Ishikawa (cell line): ENCODE measurements around the gene DEPDC5.

Source experiments
- CEBPB ChIP-seq: IDR thresholded peaks from 2 replicates; pipeline ENCODE4 v1.6.1; 2012
- CREB1 ChIP-seq: IDR thresholded peaks from 2 replicates; pipeline ENCODE4 v1.6.1; 2012; ENCODE audit warnings: low read depth
- EGR1 ChIP-seq: IDR thresholded peaks from 2 replicates; pipeline ENCODE4 v1.6.1; 2012
- EP300 ChIP-seq: IDR thresholded peaks from 2 replicates; pipeline ENCODE4 v1.6.1; 2012; ENCODE audit warnings: borderline replicate concordance
- FOXM1 ChIP-seq: IDR thresholded peaks from 2 replicates; pipeline ENCODE4 v1.6.1; 2012; ENCODE audit warnings: low read depth, borderline replicate concordance
- NFIC ChIP-seq: IDR thresholded peaks from 2 replicates; pipeline ENCODE4 v1.6.1; 2012
- RAD21 ChIP-seq: IDR thresholded peaks from 2 replicates; pipeline ENCODE4 v1.6.1; 2012; ENCODE audit warnings: low read depth
- TAF1 ChIP-seq: IDR thresholded peaks from 2 replicates; pipeline ENCODE4 v1.6.1; 2012; ENCODE audit warnings: low read depth, mild to moderate bottlenecking
- TCF12 ChIP-seq: IDR thresholded peaks from 2 replicates; pipeline ENCODE4 v1.6.1; 2012; ENCODE audit warnings: low read depth
- TEAD4 ChIP-seq: IDR thresholded peaks from 2 replicates; pipeline ENCODE4 v1.6.1; 2012
- YY1 ChIP-seq: IDR thresholded peaks from 2 replicates; pipeline ENCODE4 v1.6.1; 2012; ENCODE audit warnings: low read depth
- ZBTB7A ChIP-seq: IDR thresholded peaks from 2 replicates; pipeline ENCODE4 v1.6.1; 2012; ENCODE audit warnings: low read depth
- TF ChIP-seq, protein P1 (sequence below): IDR thresholded peaks from 2 replicates; pipeline ENCODE4 v1.6.1; 2012; ENCODE audit warnings: low read depth, mild to moderate bottlenecking
- TF ChIP-seq, protein P2 (sequence below): IDR thresholded peaks from 2 replicates; pipeline ENCODE4 v1.6.1; 2012
- TF ChIP-seq, protein P3 (sequence below): IDR thresholded peaks from 2 replicates; pipeline ENCODE4 v1.6.1; 2012

DEPDC5 gene

DNA sequence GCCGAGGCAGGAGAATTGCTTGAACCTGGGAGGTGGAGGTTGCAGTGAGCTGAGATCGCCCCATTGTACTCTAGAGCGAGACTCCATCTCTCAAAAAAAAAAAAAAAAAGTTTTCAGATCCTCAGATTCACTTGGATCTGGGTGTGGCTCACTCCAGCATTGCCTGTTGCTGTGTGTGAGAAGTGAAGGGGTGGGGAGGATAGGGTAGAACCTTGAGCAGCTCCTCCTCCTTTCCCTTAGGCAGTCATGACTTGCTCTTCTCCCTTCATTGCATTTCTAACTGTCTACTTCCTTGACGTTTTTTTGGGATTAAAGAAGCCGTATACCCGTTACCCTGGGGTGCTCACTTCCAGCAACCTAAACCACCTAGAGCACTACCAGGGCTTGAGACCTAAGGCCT lies 127.4 kb downstream of the DEPDC5 start:
- TF ChIP-seq EGR1 (no peak), ZBTB7A (no peak)

DNA sequence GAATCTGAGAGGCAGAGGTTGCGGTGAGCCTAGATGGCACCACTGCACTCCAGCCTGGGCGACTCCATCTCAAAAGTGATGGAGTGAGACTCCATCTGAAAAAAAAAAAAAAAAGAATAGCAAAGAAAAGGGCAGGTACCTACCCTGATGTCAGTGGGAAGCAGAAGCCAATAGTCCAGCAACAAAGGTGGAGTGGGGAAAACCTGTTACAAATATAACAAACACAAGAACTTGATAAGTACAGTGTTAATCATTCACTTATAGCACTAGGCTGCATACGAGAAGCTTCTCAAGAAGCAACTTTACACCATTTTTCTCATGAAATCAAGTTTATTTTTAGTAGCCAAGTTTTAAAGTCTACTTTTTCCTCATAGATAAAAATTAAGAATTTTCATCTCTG lies 128.0 kb downstream of the DEPDC5 start:
- TF ChIP-seq, protein P1, sequence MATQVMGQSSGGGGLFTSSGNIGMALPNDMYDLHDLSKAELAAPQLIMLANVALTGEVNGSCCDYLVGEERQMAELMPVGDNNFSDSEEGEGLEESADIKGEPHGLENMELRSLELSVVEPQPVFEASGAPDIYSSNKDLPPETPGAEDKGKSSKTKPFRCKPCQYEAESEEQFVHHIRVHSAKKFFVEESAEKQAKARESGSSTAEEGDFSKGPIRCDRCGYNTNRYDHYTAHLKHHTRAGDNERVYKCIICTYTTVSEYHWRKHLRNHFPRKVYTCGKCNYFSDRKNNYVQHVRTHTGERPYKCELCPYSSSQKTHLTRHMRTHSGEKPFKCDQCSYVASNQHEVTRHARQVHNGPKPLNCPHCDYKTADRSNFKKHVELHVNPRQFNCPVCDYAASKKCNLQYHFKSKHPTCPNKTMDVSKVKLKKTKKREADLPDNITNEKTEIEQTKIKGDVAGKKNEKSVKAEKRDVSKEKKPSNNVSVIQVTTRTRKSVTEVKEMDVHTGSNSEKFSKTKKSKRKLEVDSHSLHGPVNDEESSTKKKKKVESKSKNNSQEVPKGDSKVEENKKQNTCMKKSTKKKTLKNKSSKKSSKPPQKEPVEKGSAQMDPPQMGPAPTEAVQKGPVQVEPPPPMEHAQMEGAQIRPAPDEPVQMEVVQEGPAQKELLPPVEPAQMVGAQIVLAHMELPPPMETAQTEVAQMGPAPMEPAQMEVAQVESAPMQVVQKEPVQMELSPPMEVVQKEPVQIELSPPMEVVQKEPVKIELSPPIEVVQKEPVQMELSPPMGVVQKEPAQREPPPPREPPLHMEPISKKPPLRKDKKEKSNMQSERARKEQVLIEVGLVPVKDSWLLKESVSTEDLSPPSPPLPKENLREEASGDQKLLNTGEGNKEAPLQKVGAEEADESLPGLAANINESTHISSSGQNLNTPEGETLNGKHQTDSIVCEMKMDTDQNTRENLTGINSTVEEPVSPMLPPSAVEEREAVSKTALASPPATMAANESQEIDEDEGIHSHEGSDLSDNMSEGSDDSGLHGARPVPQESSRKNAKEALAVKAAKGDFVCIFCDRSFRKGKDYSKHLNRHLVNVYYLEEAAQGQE = no peak
- TF ChIP-seq TEAD4 = no peak
- no peak for TF ChIP-seq YY1
- no peak for TF ChIP-seq FOXM1
- TF ChIP-seq, protein P2, sequence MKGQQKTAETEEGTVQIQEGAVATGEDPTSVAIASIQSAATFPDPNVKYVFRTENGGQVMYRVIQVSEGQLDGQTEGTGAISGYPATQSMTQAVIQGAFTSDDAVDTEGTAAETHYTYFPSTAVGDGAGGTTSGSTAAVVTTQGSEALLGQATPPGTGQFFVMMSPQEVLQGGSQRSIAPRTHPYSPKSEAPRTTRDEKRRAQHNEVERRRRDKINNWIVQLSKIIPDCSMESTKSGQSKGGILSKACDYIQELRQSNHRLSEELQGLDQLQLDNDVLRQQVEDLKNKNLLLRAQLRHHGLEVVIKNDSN = no peak
- TF ChIP-seq CREB1 = no peak
- no peak for TF ChIP-seq CEBPB
- TF ChIP-seq, protein P3, sequence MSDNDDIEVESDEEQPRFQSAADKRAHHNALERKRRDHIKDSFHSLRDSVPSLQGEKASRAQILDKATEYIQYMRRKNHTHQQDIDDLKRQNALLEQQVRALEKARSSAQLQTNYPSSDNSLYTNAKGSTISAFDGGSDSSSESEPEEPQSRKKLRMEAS = no peak
- TF ChIP-seq TCF12 = no peak
- no peak for TF ChIP-seq EP300
- no peak for TF ChIP-seq EGR1
- TF ChIP-seq ZBTB7A = no peak
- TF ChIP-seq NFIC = no peak
- no peak for TF ChIP-seq RAD21
- TF ChIP-seq TAF1 = no peak

DNA sequence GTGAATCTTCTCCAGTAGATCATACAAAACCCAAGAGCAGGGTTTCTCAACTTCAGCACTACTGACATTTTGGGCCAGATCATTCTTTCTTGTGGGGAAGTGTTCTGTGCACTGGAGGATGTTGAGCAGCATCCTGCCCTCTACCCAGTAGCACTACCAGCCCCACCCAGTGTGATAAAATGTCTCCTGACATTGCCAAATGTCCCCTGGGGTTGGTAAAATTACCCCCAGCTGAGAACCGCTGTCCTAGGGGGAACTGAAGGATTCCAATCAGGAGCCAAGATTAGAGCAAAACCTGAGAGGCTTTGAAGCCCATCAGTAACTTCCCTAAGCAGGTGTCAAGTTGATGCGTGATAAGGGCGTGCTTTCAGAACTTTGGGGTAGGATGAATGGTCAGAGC lies 129.2 kb downstream of the DEPDC5 start:
- TF ChIP-seq, protein P2 = no peak
- TF ChIP-seq ZBTB7A (no peak), TAF1 (no peak), TCF12 (no peak), CREB1 (no peak), CEBPB (no peak), TEAD4 (no peak)
- TF ChIP-seq, protein P3 = no peak

DNA sequence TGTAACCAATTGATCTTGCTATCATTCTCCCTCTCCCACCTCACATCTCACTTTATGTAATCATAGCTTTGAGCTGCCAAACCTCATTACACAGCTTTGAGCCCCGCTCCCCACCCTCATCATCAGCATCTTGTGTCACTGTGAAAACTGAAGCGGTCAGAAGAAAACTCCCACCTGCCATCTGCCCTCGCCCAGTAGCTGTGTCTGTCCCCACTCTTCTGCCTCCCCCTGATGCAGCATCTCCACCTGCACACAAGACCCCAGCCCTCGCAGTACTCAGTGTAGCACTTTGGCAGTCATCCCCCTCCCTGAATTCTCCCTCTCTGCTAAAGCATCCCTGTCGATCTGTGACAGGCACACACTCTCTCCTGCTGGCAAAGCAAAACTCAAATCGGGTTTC lies 130.2 kb downstream of the DEPDC5 start:
- TF ChIP-seq EP300 (no peak), TEAD4 (no peak), CEBPB (no peak), EGR1 (no peak), RAD21 (no peak), YY1 (no peak), FOXM1 (no peak), CREB1 (no peak), TAF1 (no peak), ZBTB7A (no peak), NFIC (no peak), TCF12 (no peak)
- TF ChIP-seq, protein P3 = no peak
- TF ChIP-seq, protein P2 = no peak
- TF ChIP-seq, protein P1 = no peak

DNA sequence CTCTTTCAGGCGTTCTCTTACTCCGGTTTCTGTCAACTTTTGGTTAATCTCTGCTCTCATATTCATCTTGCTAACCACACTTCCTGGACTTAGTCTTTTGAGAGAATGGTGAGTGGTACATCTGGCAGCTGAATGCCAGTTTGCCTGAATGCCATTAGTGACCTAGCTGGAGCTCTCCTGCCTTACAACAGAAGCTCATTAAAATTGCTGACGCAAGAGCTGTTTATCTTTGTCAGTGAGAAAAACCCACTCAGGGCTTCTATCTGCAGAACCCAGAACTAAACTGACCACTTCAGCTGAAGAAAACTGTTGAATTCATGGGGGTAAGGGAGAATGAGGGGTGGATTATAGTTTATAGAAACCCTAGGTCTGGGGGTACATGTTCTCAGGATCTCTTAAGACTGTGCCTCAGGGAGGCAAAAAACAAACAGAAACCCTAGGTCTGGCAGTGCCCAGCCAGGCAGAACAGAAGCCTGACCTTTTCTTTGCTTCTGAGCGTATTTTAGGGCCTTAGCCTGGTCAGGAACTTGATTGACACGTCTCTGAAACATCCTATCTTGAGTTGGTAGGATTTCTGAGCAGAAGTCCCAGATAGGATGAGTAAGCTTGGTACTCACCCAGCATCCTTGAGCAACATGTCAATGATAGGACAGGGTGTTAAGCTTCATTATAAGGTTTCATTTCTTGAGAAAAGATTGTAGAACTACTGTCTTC lies 137.7 kb downstream of the DEPDC5 start:
- TF ChIP-seq NFIC = no peak
- TF ChIP-seq TAF1 = no peak
- no peak for TF ChIP-seq YY1

DNA sequence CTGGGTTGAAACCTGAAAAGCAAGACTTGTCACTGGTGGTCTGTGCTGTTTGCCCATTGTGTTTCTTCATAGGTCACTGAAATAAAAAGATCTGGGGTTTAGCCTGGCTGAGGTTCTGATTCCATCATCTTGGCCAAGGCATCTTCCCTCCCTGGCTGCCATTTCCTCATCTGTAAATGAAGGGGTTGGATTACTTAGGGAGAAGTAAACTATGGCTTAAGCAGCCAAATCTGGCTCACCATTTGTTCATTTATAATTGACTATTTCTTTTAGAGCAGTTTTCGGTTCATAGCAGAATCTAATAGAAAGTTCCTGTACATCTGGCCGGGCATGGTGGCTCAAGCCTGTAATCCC lies 138.2 kb downstream of the DEPDC5 start:
- no peak for TF ChIP-seq CREB1
- no peak for TF ChIP-seq CEBPB
- TF ChIP-seq TAF1 = no peak
- TF ChIP-seq RAD21 = no peak
- TF ChIP-seq, protein P3 = no peak
- TF ChIP-seq NFIC = no peak
- TF ChIP-seq FOXM1 = no peak
- TF ChIP-seq YY1 = no peak
- no peak for TF ChIP-seq EP300
- TF ChIP-seq, protein P1 = no peak
- no peak for TF ChIP-seq TEAD4
- TF ChIP-seq, protein P2 = no peak
- no peak for TF ChIP-seq EGR1
- TF ChIP-seq TCF12 = no peak
